Measurements from ENCODE around the gene GPR173. TPM values are rescaled to one million over a fixed set of nuclear protein-coding genes. Genes with fewer than 3 reads are reported as not detected.

Gene GPR173
- total and polyA plus RNA-seq, 8 donors, result 0.44 to 7.5 (median 0.77) TPM; not detected in 4

DNA sequence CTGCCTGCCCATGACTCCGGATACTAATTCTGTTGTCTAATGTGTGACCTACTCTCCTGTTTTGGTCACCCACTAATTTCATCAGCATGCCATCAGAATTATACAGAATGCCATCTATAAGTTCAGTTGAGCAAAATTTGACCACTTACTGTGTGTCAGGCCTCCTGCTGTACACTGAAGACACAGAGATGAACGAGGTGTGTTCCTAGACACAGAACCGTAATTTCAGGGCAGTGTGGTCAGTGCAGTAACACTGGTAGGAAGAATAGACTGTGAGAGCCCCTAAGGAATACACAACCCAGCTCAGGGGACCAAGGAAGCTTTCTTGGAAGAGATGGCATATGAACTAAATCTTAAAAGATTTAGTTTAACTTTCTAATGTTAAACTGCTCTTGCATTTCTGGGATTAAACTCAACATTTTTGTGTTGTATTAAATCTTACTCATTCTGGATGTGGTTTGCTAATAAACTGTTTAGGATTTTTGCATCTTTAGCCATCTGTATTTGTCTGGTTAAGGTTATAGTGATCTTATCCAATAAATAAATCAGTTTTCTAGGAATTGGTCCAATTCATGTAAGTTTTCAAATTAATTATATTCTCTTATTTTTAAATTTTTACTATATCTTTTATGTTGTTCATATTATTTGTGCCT, 79.6 kb downstream of the GPR173 start:
- Histone ChIP-seq H3K27ac (no peak overlapping the region), H3K36me3 (peaks cover 0 to 9% (median 4%) of the 10 kb centered on the region in 4 donors), H3K27me3 (peaks cover 0 to under 1% (median 0%) of the 10 kb centered on the region in 3 donors), H3K4me3 (no peak overlapping the region), H3K4me1 (no peaks in the 10 kb centered on the region), H3K9me3 (peaks cover 0 to 8% (median 0%) of the 10 kb centered on the region in 4 donors)
- intact Hi-C loops (cut with DNase I; ENCODE audit: low total_unique reads), result no loop called here
- no peak for TF ChIP-seq EP300 (IDR thresholded peaks at IDR 0.05)
- TF ChIP-seq POLR2A (IDR thresholded peaks at IDR 0.05), result no peak
- no peak for DNase-seq
- 68 to 86% (median 79%) methylated on average over 3 of the region's 3 CpGs for WGBS, 5 donors

Small RNA genes within 50 kb of the gene (small RNA-seq; reads per million reads assigned to genes)
- gene AL591212.2, result 0 reads per million in 4 donors

Other genes starting within 250 kb of the GPR173 start
- not detected for gene XAGE5, start 237.5 kb upstream of the GPR173 start, total RNA-seq
- not detected for gene XAGE5, start 237.5 kb upstream of the GPR173 start, polyA plus RNA-seq
- gene XAGE3, start 180.7 kb upstream of the GPR173 start, total RNA-seq, result not detected
- gene XAGE3, start 180.7 kb upstream of the GPR173 start, polyA plus RNA-seq, result not detected
- 10 to 100 TPM; 11.7 to 28.6 (median 19.4) TPM for gene FAM156B, start 151.5 kb upstream of the GPR173 start, total RNA-seq
- 10 to 100 TPM in 2 of 3 donors, 1 to 10 TPM in 1; 6.0 to 39.5 (median 19.1) TPM for gene FAM156B, start 151.5 kb upstream of the GPR173 start, polyA plus RNA-seq
- 100 to 1,000 TPM in 1 of 5 donors, 10 to 100 TPM in 4; 19.3 to 196 (median 21.1) TPM for gene FAM156A, start 90.3 kb upstream of the GPR173 start, total RNA-seq
- gene FAM156A, start 90.3 kb upstream of the GPR173 start, polyA plus RNA-seq, result 10 to 100 TPM in 1 of 3 donors, 1 to 10 TPM in 2; 4.5 to 13.5 (median 5.8) TPM
- gene TSPYL2, start 33.6 kb downstream of the GPR173 start, total RNA-seq, result 100 to 1,000 TPM in 1 of 5 donors, 10 to 100 TPM in 4; 19.9 to 105 (median 48.7) TPM
- gene TSPYL2, start 33.6 kb downstream of the GPR173 start, polyA plus RNA-seq, result 10 to 100 TPM; 22.1 to 50.6 (median 34.2) TPM
- gene KANTR, start 45.4 kb downstream of the GPR173 start, total RNA-seq, result 10 to 100 TPM in 4 of 5 donors, 1 to 10 TPM in 1; 6.7 to 35.6 (median 18.7) TPM
- gene KANTR, start 45.4 kb downstream of the GPR173 start, polyA plus RNA-seq, result 1 to 10 TPM; 1.1 to 6.2 (median 1.6) TPM
- 100 to 1,000 TPM in 3 of 5 donors, 10 to 100 TPM in 2; 73.5 to 390 (median 151) TPM for gene KDM5C, start 176.4 kb downstream of the GPR173 start, total RNA-seq
- gene KDM5C, start 176.4 kb downstream of the GPR173 start, polyA plus RNA-seq, result 10 to 100 TPM; 11.8 to 19.9 (median 13.0) TPM
- gene IQSEC2, start 232.8 kb downstream of the GPR173 start, total RNA-seq, result 10 to 100 TPM in 3 of 5 donors, 1 to 10 TPM in 2; 2.9 to 22.3 (median 15.9) TPM
- gene IQSEC2, start 232.8 kb downstream of the GPR173 start, polyA plus RNA-seq, result 10 to 100 TPM; 16.1 to 26.0 (median 16.5) TPM